ENCODE measurements around the gene RBM5.

The RBM5 gene

DNA sequence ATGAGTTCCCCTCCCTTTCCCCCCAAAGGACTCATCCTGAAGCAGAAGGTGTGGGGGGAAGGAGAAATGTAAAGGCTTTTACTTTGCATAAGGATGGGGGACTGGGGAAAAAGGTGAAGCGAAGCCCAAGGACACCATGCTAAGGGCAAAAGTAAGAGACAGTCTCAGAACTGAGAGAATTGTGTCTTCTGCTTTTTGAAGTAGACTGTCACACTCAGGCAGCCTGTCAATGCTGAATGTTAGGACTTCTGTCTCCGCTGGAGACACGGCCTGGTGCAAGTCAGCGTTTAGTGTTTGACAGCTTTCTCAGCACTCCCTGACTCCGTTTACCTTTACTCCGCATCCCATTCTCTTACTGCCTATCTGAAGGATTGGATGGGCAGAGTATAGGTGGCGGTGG, 13.8 kb downstream of the RBM5 start:
- H3K27ac ChIP-seq, result no peak overlapping the region
- no peak for DNase-seq (ENCODE audit: low spot score)
- TF ChIP-seq, protein P1, sequence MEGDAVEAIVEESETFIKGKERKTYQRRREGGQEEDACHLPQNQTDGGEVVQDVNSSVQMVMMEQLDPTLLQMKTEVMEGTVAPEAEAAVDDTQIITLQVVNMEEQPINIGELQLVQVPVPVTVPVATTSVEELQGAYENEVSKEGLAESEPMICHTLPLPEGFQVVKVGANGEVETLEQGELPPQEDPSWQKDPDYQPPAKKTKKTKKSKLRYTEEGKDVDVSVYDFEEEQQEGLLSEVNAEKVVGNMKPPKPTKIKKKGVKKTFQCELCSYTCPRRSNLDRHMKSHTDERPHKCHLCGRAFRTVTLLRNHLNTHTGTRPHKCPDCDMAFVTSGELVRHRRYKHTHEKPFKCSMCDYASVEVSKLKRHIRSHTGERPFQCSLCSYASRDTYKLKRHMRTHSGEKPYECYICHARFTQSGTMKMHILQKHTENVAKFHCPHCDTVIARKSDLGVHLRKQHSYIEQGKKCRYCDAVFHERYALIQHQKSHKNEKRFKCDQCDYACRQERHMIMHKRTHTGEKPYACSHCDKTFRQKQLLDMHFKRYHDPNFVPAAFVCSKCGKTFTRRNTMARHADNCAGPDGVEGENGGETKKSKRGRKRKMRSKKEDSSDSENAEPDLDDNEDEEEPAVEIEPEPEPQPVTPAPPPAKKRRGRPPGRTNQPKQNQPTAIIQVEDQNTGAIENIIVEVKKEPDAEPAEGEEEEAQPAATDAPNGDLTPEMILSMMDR (IDR thresholded peaks at IDR 0.05), result no peak

DNA sequence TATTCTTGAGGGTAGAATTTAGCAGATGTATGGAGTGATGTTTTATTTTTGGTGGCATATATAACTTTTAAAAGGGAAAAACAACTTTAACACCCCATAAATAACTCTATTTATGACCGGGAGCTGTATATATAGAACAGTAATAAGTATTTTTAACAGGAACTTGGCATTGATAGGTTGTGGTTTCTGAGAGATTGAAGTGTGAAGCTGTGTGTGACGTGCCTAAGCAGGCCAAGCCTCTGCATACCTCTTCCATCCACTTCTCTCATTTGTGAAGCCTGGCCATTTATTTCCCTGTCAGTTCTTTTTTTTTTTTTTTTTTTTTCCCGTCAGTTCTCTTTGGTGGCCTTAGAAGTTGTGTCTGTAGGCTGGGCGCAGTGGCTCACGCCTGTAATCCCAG, 23.0 kb downstream of the RBM5 start:
- no peak overlapping the region for H3K27ac ChIP-seq
- DNase-seq (ENCODE audit: low spot score), result no peak
- H3K4me3 ChIP-seq, result no peak overlapping the region
- TF ChIP-seq, protein P1 (IDR thresholded peaks at IDR 0.05), result no peak

More for the DNA sequence above, 13.8 kb downstream of the RBM5 start:
- H3K4me3 ChIP-seq, result no peak overlapping the region

DNA sequence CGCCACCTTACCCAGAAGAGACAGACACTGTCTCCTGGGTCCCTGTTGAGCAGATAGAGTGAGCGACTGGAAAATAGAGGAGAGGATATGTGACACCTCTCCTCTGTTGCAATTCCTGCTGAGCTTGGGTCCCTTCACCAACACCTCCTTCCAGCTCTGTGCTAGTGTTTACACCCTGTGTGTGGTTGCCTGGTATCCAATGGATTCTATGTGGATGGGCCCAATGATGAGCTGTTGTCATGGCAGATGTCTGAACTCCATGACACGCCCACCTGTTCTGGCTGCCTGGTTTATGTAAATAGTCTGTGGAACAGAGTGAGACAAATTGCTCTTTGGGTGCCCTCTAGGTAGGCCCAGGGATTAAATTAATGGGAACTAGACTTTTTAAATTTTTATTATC, 23.7 kb downstream of the RBM5 start:
- no peak for DNase-seq (ENCODE audit: low spot score)
- H3K4me3 ChIP-seq, result no peak overlapping the region
- H3K27ac ChIP-seq, result no peak overlapping the region
- TF ChIP-seq, protein P1 (IDR thresholded peaks at IDR 0.05), result no peak

DNA sequence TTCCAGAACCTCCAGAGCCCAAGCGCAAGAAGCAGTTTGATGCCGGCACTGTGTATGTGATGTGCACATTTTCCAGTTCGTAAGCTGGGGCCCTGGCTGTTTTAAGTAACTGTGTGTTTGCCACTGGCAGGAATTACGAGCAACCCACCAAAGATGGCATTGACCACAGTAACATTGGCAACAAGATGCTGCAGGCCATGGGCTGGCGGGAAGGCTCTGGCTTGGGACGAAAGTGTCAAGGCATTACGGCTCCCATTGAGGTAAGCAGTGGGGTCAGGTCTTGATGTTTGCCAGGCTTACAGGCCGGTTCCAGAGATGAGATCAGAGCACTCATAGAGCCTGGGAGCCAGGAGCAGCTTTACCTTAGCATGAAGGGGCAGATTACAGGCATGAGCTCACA, 28.4 kb downstream of the RBM5 start:
- TF ChIP-seq, protein P1 (IDR thresholded peaks at IDR 0.05), result no peak
- DNase-seq (ENCODE audit: low spot score), result no peak
- Histone ChIP-seq H3K27ac (no peak overlapping the region), H3K4me3 (no peak overlapping the region)

DNA sequence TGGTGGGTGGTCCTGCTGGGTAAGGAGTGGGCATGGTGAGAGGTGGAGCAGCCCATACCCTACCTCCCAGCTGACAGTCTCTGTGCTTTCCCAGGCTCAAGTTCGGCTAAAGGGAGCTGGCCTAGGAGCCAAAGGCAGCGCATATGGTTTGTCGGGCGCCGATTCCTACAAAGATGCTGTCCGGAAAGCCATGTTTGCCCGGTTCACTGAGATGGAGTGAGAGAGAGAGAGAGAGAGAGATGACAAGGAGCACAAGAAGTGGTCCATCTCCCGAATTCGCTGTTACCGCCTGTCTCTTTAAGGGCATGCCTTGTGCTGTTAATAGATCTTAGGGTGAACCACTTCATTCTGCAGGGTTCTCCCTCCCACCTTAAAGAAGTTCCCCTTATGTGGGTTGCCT, 29.5 kb downstream of the RBM5 start:
- TF ChIP-seq, protein P1 (IDR thresholded peaks at IDR 0.05), result no peak
- Histone ChIP-seq H3K27ac (no peak overlapping the region), H3K4me3 (no peak overlapping the region)
- no peak for DNase-seq (ENCODE audit: low spot score)

DNA sequence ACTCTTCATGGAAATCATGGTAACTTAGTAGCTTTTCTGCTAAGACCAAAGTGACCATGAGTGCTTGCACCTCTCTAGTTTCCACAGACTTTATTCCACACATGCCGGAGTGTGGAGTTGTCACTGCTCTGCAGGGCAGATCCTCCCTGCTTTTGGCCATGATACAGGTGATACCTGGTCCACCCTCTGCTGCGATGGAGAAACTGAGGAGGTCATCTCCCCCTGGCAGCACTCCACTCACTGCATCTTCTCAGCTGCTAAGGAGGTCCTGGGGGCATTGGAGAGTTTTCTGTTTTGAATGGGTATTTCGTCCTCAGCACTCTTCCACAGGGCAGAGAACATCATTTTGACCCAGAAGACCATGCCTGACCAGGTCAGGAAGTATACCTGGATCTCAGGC, 31.1 kb downstream of the RBM5 start:
- Histone ChIP-seq H3K4me3 (no peak overlapping the region), H3K27ac (no peak overlapping the region)
- TF ChIP-seq, protein P1 (IDR thresholded peaks at IDR 0.05), result no peak
- DNase-seq (ENCODE audit: low spot score), result no peak

DNA sequence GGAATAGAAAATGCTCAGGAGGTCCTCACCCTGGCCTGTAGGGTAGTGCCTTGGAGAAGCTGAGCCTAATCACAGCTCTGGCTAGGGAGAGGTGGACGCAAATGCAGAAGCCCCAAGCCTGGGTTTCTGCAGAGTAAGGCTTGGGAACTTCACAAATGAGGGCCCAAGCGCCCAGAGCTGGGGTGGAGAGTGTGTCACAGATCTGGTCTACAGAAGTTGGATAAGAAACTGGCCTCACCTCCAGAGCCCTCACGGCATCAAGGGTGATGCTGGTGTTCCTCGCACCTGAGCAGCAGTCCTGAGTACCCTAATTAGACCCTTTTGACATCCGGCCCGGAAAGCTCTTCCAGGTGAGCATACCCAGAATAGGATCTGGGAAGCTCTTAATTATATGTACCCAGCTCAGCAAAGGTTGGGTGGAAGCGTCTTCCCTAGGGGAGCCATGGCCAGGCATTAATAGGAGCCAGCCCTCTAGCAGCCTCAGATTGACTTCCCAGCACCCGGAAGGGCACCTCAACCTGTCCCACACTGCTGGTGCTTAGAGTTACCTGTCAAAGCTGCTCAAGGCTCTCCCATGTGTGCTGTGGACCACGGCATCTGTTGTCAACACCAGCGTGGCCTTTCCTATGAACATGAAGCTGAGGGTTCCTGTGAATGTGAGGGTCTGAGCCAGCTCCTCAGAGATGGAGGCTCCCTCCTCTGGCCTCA, 31.8 kb downstream of the RBM5 start:
- TF ChIP-seq, protein P1 (IDR thresholded peaks at IDR 0.05), result no peak
- no peak overlapping the region for H3K27ac ChIP-seq
- H3K4me3 ChIP-seq, result no peak overlapping the region
- no peak for DNase-seq (ENCODE audit: low spot score)

Data from coronary artery (tissue), 2 donors.